PC-9 (cell line): ENCODE results near the gene C1QTNF12.

ENCODE experiments used
- EZH2 ChIP-seq: fragments of 200-600 bp; sonication (generic); IDR thresholded peaks from 2 replicates; pipeline ENCODE4 v1.8.0; 2017; ENCODE audit warnings: antibody characterized with exemption, low read depth
- TF ChIP-seq, protein P1 (sequence below): fragments of 200-600 bp; sonication (generic); conservative IDR thresholded peaks from 2 replicates; pipeline ENCODE4 v1.6.1; 2017; ENCODE audit warnings: mixed run types, antibody characterized with exemption, mild to moderate bottlenecking, moderate library complexity

- TF ChIP-seq, protein P1, sequence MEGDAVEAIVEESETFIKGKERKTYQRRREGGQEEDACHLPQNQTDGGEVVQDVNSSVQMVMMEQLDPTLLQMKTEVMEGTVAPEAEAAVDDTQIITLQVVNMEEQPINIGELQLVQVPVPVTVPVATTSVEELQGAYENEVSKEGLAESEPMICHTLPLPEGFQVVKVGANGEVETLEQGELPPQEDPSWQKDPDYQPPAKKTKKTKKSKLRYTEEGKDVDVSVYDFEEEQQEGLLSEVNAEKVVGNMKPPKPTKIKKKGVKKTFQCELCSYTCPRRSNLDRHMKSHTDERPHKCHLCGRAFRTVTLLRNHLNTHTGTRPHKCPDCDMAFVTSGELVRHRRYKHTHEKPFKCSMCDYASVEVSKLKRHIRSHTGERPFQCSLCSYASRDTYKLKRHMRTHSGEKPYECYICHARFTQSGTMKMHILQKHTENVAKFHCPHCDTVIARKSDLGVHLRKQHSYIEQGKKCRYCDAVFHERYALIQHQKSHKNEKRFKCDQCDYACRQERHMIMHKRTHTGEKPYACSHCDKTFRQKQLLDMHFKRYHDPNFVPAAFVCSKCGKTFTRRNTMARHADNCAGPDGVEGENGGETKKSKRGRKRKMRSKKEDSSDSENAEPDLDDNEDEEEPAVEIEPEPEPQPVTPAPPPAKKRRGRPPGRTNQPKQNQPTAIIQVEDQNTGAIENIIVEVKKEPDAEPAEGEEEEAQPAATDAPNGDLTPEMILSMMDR, result no peak
- no peak for TF ChIP-seq EZH2
Observed at GRCh38 chr1:1197551-1198422, 48.7 kb downstream of the C1QTNF12 start.
